AML-193 (cell line): ENCODE measurements around the gene KLF16.
"Not testable (repeated sequence)": the region's sequence is repeated elsewhere in the genome, so short reads cannot be mapped to it uniquely, and the experiment has no call there.

Source experiments
- DNase-seq, 2 experiments: peaks; one replicate each; lab custom pipeline; 2025; lab: John Stamatoyannopoulos, UW

The KLF16 gene

DNA sequence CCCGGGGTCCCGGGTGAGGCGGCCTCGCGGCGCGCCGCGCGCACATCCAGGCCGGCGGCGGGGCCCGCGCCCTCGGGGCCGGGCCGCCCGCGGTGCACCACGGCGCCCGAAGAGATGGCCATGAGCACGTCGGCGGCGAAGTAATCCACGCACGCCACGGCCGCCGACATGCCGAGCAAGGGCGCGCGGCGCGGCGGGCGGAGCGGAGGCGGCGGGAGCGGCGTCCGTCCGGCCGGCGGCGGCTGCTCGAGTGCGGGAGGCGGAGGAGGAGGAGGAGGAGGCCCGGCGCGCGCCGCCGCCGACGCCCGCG is at the start of gene KLF16:
KLF16 (minus strand) TSS at position 252 of the 310 bp plus-strand sequence; CDS start at position 170, 82 bp downstream.
- no peak for DNase-seq

DNA sequence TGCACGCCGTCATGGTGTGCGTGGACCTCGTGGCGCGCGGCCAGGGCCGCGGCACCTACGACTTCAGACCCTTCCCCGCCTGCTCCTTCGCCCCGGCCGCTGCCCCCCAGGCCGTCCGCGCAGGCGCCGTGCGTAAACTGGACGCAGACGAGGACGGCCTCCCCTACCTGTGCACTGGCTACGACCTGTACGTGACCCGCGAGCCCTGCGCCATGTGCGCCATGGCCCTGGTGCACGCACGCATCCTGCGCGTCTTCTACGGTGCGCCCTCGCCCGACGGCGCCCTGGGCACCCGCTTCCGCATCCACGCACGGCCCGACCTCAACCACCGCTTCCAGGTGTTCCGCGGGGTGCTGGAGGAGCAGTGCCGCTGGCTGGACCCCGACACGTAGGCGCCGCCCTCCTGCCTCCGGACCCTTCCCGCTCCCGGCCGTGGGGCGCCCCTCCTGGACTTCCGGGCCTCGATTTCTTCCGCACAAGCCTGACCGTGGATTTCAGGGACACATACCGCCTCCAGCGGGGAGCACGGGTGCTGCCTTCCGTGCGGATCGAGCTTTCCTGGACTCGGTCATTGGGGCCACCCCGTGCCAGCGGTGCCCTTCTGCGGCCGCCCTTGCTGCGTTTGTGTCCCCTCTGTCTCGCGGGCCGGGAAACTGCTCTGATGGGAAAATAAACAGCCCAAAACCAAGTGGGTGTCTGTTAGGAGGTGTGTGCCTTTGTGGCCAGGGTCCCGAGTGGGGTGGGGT is 49.6 kb upstream of the KLF16 start:
- DNase-seq = no peak

DNA sequence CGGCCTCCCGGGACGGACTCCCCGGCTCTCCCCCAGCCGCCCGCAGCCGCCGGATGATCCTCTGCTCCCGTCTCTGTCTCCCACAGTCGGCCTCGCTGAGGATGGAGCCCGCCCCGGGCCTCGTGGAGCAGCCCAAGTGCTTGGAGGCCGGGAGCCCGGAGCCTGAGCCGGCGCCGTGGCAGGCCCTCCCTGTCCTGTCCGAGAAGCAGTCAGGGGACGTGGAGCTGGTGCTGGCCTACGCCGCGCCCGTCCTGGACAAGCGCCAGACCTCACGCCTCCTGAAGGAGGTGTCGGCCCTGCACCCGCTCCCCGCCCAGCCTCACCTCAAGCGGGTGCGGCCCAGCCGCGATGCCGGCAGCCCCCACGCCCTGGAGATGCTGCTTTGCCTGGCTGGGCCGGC is 48.6 kb upstream of the KLF16 start:
- DNase-seq = no peak

DNA sequence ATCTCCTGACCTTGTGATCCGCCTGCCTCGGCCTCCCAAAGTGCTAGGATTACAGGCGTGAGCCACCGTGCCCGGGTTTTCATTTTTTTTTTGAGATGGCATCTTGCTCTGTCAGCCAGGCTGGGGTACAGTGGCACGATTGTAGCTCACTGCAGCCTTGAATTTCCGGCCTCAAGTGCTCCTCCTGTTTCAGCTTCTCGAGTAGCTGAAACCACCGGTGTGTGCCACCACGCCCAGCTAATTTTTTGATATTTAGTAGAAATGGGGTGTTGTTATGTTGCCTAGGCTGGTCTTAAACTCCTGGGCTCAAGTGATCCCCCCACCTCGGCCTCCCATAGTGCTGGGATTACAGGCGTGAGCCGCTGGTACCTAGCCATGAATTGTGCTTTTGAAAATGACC is 47.7 kb upstream of the KLF16 start:
- no peak for DNase-seq

DNA sequence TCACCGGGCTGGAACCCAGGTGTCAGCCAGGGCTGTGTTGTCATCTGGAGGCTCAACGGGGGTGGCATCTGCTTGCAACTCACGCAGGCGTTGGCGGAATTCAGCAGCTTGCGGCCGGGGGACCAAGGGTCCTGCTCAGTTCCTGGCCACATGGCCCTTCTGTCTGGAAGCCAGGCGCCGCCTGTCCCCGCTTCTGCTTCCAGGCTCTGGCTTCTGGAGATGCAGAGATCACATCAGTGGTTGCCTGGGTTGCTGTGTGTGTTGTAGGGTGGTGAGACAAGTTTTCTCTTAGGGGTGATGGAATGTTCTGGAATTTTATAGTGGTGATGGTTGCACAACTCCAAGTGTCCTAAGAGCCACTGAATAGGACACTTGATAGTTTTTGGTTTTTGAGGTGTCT is 46.8 kb upstream of the KLF16 start:
- no peak for DNase-seq

DNA sequence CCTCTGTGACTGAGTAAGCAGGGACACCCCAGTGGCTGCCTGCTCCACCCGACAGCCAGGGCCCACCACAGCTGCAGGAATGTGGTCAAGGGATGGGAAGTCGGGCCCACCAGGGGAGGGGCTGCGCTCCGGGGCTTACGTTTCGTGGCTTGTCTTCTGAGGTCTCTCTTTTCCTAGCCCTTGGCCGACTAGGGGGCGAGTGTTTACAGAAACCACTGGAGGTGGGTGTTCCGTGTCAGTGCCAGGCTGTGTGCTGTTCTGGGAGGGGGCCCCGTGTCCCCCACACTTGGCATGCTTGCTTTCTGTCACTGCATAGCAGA is 46.3 kb upstream of the KLF16 start:
- no peak for DNase-seq

DNA sequence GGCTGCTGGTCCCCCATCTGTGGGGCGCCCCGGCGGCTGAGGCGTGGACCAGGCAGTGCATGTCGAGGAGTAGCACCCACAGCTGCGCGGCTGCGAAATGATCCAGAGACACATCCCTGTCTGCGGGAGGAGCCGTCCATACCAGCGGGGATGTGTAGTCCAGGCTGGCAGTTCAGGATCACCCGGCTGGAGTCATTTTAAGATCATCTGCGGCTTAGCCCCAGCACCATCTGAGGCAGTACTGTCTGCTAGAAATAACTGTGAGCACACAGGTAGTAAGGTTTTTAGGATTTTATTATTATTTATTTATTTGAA is 44.9 kb upstream of the KLF16 start:
- DNase-seq = no peak

DNA sequence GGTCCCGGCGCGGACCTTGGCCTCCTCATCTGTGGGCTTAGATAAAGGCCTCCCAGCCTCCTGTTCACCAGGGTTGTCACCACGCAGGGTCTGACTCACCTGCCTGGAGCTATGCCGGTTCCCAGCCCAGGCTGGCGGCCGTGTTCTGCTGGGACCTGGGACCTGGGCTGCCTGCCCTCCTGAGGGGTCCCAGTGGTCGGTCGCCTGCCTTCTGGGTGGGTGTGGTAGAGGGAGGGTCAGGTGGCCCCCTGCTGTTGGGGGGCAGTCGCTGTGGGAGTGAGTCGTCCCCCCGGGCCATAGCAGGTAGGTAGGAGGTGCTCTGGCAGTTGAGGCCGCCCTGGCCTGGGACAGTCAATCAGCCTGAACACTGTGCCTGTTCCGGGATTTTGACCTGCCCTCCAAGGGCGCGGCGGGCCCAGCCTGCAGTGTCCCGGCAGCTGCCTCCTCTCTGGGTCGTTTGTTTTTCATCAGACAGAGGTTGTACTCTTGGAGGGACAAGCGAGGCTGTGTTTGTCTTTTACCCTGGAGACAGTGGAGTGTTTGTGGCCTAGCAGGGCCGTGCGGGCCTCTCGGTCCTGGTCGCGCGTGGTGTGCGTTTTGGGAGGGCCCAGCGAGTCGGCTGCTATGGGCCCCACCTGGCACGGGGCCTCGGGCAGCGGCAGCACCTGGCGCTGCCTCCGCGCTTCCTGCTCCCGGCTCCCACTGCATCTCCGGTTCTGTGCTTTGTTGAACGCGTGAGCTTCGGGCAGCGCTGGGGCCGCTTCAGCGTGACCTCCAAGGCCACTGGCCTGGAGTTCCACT is 44.4 kb upstream of the KLF16 start:
- no peak for DNase-seq

DNA sequence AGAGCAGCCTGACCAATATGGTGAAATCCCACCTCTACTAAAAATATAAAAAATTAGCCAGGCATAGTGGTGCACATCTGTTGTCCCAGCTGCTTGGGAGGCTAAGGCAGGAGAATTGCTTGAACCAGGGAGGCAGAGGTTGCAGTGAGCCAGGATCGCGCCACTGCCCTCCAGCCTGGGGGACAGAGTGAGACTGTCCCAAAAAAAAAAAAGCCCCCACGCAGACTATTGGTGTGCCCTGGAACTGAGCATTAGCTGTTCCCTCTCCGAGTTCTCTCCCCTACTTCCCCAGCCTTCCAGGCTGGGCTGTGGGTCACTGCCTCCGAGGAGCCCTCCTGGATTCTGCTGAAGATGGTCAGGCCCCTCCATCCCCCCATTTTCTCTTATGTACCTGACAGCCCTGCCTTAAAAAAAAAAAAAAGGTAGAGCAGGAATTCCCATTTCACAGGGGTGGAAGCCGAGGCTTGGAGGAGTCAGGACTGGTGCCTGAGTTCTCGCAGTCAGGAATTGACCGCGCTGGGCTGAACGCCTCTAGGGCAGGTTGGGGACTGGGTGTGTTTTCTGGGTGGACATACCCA is 43.7 kb upstream of the KLF16 start:
- DNase-seq = no peak

DNA sequence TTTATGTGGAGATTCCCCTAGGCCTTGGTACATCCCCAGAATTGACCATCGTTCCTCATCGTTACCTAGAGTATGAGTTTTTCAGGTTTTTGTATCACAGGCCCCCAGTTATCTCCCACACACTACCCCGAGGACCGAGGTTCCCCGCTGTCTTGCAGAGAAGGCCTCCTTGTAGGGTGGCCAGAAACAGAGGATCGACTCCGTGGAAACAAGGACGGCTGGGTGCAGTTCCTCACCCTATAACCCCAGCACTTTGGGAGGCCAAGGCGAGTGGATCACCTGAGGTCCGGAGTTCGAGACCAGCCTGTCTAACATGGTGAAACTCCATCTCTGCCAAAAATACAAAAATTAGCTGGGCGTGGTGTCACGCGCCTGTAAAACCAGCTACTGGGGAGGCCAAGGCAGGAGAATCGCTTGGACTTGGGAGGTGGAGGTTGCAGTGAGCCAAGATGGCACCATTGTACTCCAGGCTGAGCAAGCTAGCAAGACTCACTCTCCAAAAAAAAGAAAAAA is 42.5 kb upstream of the KLF16 start:
- DNase-seq = no peak

DNA sequence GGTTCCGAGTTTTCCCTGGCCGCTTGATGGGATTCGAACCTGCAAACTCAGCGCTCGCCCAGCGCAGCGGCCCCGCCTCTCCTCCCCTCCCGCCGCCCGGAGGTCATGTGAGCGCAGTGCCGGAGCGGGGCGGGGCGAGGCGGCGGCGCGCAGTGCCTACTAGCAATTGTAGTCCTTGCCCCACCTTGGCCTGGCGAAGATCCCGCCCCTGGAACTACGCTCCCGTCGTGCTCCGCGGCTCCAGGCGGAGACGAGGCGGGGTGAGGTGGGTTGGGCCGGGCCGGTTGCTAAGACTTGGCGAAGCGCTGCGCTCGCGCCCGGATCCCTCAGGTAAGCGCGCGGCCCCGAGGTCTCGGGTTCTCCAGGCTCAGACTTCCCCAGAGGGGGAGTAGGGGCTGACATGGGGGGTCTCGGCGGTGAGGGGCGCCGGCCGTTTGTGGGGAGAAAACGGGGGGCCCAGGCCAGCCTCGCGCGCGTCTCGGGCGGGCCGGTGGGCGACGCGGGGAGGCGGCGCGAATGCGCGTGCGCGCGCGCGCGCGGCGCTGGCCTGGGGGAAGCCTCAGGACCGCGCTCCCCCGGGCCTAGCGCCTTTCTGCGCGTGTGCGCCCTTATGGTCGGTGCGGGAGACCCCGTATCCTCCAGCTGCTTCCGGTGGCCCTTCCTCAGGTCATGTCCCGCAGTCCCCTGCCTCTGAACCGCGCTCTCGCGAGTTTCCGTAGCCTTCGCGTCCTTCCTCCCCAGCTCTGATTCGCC is 41.9 kb upstream of the KLF16 start, which contains the start of the genes ADAT3 and SCAMP4:
ADAT3 (plus strand) TSS at position 290 of the 753 bp plus-strand sequence. CDS start 6,649 bp downstream, outside the sequence.
SCAMP4 (plus strand) TSS at position 290 of the 753 bp plus-strand sequence. CDS start 9,621 bp downstream, outside the sequence.
- DNase-seq = peak; percentile 93 to 94

DNA sequence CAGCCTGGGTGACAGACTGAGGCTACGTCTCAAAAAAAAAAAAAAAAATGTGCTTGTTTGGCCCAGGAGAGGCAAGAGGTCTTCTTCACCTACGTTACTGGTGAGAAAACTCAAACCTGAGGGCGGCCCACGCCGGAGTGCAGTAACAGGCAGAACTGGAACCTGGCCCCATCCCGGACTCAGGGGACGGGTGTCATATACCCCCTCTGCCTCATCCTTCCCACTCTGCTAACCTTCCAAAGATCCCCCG is 41.4 kb upstream of the KLF16 start:
- no peak for DNase-seq

DNA sequence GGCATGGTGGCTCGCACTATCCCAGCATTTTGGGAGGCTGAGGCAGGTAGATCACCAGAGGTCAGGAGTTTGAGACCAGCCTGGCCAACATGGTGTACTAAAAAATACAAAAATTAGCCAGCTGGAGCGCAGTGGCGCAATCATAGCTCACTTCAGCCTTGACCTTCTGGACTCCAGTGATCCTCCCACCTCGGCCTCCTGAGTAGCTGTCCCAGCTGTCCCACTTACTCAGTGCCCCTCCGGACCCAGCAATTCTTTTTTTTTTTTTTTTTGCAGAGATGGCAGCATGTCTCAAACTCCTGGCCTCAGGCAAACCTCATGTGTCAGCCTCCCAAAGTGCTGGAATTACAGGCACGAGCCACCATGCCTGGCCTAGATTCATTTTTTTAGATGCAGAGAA is 39.5 kb upstream of the KLF16 start:
- DNase-seq = no peak

DNA sequence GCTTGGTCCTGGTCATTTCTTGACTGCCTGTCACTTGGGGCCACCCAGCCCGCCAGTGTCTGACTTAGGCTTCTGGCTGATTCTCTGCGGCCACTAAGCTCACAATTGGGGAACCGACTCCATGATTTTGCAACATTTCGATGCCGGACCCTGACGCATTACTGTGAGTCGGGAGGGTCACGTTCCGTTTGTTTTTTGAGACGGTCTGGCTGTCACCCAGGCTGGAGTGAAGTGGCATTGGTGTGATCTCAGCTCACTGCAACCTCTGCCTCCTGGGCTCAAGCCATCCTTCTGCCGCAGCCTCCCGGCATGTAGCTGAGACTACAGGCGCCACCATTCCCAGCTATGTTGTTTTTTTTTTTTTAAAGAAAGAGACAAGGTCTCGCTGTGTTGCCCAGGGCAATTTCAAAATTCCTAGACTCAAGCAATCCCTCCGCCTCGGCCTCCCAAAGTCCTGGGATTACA is 38.6 kb upstream of the KLF16 start:
- no peak for DNase-seq

DNA sequence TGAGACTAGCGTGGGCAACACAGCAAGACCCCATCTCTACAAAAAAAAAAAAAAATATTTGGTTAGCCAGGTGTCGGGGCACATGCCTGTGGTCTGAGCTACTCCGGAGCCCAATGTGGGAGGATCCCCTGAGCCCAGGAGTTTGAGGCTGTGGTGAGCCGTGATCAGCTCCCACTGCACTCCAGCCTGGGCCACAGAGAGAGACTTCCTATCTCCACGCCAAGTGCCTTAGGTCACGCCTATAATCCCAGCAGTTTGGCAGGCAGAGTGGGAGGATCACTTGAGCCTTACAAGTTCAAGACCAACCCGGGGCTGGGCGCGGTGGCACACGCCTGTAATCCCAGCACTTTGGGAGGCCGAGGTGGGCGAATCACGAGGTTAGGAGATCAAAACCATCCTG is 33.1 kb upstream of the KLF16 start:
- DNase-seq = no peak

DNA sequence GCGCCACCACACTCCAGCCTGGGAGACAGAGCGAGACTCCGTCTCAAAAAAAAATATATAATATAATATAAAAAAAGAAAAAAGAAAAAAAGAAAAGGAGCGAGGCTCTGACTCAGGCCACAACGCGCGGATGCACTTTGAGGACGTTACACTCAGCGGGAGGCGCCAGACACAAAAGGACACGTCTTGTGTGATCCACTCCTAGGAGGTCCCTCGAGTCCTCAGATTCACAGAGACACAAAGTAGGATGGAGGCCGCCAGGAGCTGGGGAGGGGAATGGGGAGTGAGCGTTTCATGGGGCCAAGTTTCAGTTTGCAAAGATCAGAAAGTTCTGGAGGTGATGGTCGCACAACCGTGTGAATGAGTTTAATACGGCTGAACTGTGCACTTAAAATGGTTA is 30.4 kb upstream of the KLF16 start:
- no peak for DNase-seq

DNA sequence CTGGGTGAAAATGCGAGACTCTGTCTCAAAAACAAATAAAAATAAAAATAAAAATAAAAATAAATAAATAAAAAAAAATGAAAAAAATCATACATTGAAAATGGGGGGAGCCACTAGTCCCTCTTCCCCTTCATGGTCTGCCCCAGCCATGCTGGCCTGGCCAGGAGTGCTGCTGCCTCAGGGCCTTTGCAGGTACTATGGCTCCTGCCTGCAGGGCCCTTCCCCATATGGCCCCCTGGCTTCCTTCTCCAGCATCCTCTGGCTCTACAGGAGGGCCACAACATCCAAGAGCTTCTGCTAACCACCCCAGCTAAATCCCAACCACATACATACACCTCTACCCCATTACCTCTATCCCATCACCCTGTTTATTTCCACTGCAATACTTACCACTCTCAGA is 26.5 kb upstream of the KLF16 start:
- no peak for DNase-seq

DNA sequence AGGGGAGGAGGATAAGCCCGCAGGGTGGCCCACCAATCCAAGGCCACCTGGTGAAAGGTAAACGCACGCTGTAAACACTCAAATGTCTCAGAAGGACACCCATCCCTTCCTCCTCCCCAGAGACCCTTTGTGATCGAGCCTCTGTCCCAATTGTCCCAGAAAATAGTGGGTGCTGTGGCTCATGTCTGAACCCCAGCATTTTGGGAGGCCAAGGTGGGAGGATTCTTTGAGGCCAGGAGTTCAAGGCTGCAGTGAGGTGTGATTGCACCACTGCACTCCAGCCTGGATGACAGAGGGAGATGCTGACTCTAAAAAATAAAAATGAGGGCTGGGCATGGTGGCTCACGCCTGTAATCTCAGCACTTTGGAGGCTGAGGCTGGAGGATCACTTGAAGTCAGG is 25.0 kb upstream of the KLF16 start:
- DNase-seq = no peak

DNA sequence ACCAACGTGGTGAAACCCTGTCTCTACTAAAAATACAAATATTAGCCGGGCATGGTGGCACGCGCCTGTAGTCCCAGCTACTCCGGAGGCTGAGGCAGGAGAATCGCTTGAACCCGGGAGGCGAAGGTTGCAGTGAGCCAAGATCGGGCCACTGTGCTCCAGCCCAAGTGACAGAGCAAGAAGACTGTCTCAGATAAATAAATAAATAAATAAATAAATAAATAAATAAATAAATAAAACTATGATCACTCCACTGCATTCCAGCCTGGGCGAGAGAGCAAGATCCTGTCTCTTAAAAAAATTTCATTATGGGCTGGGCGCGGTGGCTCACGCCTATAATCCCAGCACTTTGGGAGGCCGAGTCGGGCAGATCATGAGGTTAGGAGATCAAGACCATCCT is 23.0 kb upstream of the KLF16 start:
- DNase-seq = not testable (repeated sequence)

DNA sequence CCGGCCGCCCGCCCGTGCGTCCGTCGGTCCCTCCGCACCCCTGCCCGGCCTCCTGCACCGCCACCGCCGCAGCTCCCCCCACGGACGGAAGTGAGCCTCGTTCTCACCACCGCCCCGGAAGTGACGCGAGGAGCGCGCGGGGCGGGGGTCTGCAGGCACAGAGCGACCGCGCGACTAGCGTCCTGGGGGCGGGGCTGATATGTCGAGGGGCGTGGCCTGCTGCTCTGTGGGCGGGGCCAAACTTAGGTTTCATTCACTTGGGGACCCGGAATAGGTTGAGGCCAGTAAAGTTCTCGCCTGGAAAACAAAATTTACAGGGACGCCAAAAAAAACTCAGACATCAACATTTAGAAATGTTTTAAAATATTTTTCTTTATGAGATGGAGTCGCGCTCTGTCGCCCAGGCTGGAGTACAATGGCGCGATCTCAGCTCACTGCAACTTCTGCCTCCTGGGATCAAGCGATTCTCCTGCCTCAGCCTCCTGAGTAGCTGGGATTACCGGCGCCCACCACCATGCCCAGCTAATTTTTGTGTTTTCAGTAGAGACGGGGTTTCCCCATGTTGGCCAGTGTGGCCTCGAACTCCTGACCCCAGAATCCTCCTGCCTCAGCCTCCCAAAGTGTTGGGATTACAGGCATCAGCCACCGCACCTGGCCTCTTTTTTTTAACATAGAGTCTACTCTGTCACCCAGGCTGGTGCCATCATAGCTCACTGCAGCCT is 22.2 kb upstream of the KLF16 start, which contains the start of gene ABHD17A:
ABHD17A (minus strand) TSS at position 99 of the 722 bp plus-strand sequence. CDS start 3,930 bp downstream, outside the sequence.
- peak; percentile 83 to 86 for DNase-seq

DNA sequence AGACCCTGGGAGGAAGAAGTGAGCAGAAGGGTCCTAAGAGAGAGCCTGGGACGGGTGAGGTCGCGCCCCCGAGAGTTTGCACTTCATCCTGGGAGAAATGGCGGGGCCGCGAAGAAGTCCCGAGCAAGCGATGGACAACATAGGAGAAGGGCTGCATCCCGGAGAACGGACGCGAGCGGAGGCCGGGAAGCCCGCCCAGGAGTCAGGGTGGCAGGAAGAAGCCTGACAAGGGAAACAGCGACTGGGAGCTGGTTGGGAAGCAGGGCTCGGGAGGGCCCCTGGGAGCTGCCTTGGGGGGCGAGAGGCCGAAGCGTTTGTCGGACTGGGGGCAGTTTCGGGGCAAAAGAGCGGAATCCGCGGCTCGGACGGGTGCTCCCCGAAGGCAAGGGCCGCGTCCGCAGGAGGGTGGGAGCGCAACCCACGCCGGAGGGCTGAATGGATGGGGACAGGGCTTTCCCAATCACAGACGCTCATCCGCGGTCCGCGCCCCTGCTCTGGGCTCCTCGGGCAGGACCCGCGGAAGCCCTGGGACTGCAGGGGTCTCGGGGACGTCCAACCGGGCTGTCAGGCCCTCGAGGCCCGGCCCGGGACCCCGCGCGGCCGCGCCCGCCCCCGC is 21.4 kb upstream of the KLF16 start:
- DNase-seq = no peak
